Measurements from ENCODE around the gene RHBDD2.
"Not testable (repeated sequence)": the region's sequence is repeated elsewhere in the genome, so short reads cannot be mapped to it uniquely, and the experiment has no call there.

Gene RHBDD2

GRCh38 chr7:75867390-75867717 is 11.5 kb upstream of the RHBDD2 start:
- DNase-seq (ENCODE audit: low read depth), result no peak
- H3K4me3 ChIP-seq (ENCODE audit: low read depth, low read length), result no peak overlapping the region
- TF ChIP-seq CTCF (IDR thresholded peaks at IDR 0.05; ENCODE audit: control insufficient read depth, extremely low read depth, insufficient read depth), result no peak

- no peak for DNase-seq (ENCODE audit: low read depth)
- TF ChIP-seq CTCF (IDR thresholded peaks at IDR 0.05; ENCODE audit: control insufficient read depth, extremely low read depth, insufficient read depth), result no peak
- no peak overlapping the region for H3K4me3 ChIP-seq (ENCODE audit: low read depth, low read length)
Observed at GRCh38 chr7:75868153-75868552, 10.7 kb upstream of the RHBDD2 start.

- TF ChIP-seq CTCF (IDR thresholded peaks at IDR 0.05; ENCODE audit: control insufficient read depth, extremely low read depth, insufficient read depth), result no peak
- no peak for DNase-seq (ENCODE audit: low read depth)
- no peak overlapping the region for H3K4me3 ChIP-seq (ENCODE audit: low read depth, low read length)
Observed at GRCh38 chr7:75869776-75870379, 9.0 kb upstream of the RHBDD2 start.

GRCh38 chr7:75870557-75871161 is 8.2 kb upstream of the RHBDD2 start:
- no peak for TF ChIP-seq CTCF (IDR thresholded peaks at IDR 0.05; ENCODE audit: control insufficient read depth, extremely low read depth, insufficient read depth)
- DNase-seq (ENCODE audit: low read depth), result no peak
- no peak overlapping the region for H3K4me3 ChIP-seq (ENCODE audit: low read depth, low read length)

GRCh38 chr7:75872073-75872782 is 6.6 kb upstream of the RHBDD2 start:
- no peak for DNase-seq (ENCODE audit: low read depth)
- no peak for TF ChIP-seq CTCF (IDR thresholded peaks at IDR 0.05; ENCODE audit: control insufficient read depth, extremely low read depth, insufficient read depth)
- no peak overlapping the region for H3K4me3 ChIP-seq (ENCODE audit: low read depth, low read length)

GRCh38 chr7:75874180-75874579 is 4.7 kb upstream of the RHBDD2 start:
- not testable (repeated sequence) for DNase-seq (ENCODE audit: low read depth); H3K4me3 ChIP-seq (ENCODE audit: low read depth, low read length)

GRCh38 chr7:75875113-75876080 is 3.4 kb upstream of the RHBDD2 start:
- no peak for DNase-seq (ENCODE audit: low read depth)
- no peak overlapping the region for H3K4me3 ChIP-seq (ENCODE audit: low read depth, low read length)
- no peak for TF ChIP-seq CTCF (IDR thresholded peaks at IDR 0.05; ENCODE audit: control insufficient read depth, extremely low read depth, insufficient read depth)

All from LNCaP clone FGC (cell line).